ENCODE measurements around the gene UNC13B.

Gene UNC13B

GRCh38 chr9:35350827-35351549 lies 189.2 kb downstream of the UNC13B start:
- no peak for DNase-seq (ENCODE audit: low spot score)
- no peak for TF ChIP-seq CTCF (IDR thresholded peaks at IDR 0.05; ENCODE audit: extremely low read depth, missing control alignments)

- no peak for TF ChIP-seq CTCF (IDR thresholded peaks at IDR 0.05; ENCODE audit: extremely low read depth, missing control alignments)
- DNase-seq (ENCODE audit: low spot score), result no peak
These were observed 192.0 kb downstream of the UNC13B start for GRCh38 chr9:35353731-35354365.

- DNase-seq (ENCODE audit: low spot score), result no peak
- no peak for TF ChIP-seq CTCF (IDR thresholded peaks at IDR 0.05; ENCODE audit: extremely low read depth, missing control alignments)
These were observed 194.1 kb downstream of the UNC13B start for GRCh38 chr9:35355939-35356338.

GRCh38 chr9:35357116-35357515 lies 195.3 kb downstream of the UNC13B start:
- TF ChIP-seq CTCF (IDR thresholded peaks at IDR 0.05; ENCODE audit: extremely low read depth, missing control alignments), result no peak
- no peak for DNase-seq (ENCODE audit: low spot score)

GRCh38 chr9:35357826-35358225 lies 196.0 kb downstream of the UNC13B start:
- no peak for DNase-seq (ENCODE audit: low spot score)
- no peak for TF ChIP-seq CTCF (IDR thresholded peaks at IDR 0.05; ENCODE audit: extremely low read depth, missing control alignments)

GRCh38 chr9:35364817-35365585 lies 203.2 kb downstream of the UNC13B start:
- TF ChIP-seq CTCF (IDR thresholded peaks at IDR 0.05; ENCODE audit: extremely low read depth, missing control alignments), result no peak
- DNase-seq (ENCODE audit: low spot score), result no peak

GRCh38 chr9:35366627-35367026 lies 204.8 kb downstream of the UNC13B start:
- no peak for TF ChIP-seq CTCF (IDR thresholded peaks at IDR 0.05; ENCODE audit: extremely low read depth, missing control alignments)
- DNase-seq (ENCODE audit: low spot score), result no peak

All from GM20000 (cell line).